ENCODE measurements around the gene F8.
A peak's percentile ranks its signal among the peaks of the same experiment; 100 is the strongest.
"Not testable (repeated sequence)": the region's sequence is repeated elsewhere in the genome, so short reads cannot be mapped to it uniquely, and the experiment has no call there.

Gene F8

GRCh38 chrX:155028877-155029291 is 6.4 kb upstream of the F8 start:
- no peak for DNase-seq

- no peak for DNase-seq
Measured at GRCh38 chrX:155028129-155028528, 5.6 kb upstream of the F8 start.

GRCh38 chrX:155027509-155028066 is 5.1 kb upstream of the F8 start:
- DNase-seq = no peak

GRCh38 chrX:155026727-155027508 is 4.4 kb upstream of the F8 start, which contains the start of gene FUNDC2:
FUNDC2 (plus strand) TSS chrX:155026844; CDS start chrX:155026939, 95 bp downstream.
- DNase-seq = peak; percentile 91

- DNase-seq = no peak
Measured at GRCh38 chrX:155026420-155026726, 3.9 kb upstream of the F8 start.

- DNase-seq = no peak
Measured at GRCh38 chrX:155023907-155024833, 1.6 kb upstream of the F8 start.

GRCh38 chrX:155020591-155020990 is 1.9 kb downstream of the F8 start:
- DNase-seq = no peak

GRCh38 chrX:155009994-155010472 is 12.5 kb downstream of the F8 start:
- no peak for DNase-seq

- not testable (repeated sequence) for DNase-seq
Measured at GRCh38 chrX:155008578-155008977, 13.9 kb downstream of the F8 start.

- not testable (repeated sequence) for DNase-seq
Measured at GRCh38 chrX:155006913-155007671, 15.4 kb downstream of the F8 start.

- DNase-seq = not testable (repeated sequence)
Measured at GRCh38 chrX:155006379-155006778, 16.1 kb downstream of the F8 start.

GRCh38 chrX:155005190-155005589 is 17.3 kb downstream of the F8 start:
- no peak for DNase-seq

GRCh38 chrX:155001873-155002272 is 20.6 kb downstream of the F8 start:
- DNase-seq = no peak

- no peak for DNase-seq
Measured at GRCh38 chrX:155000841-155001240, 21.7 kb downstream of the F8 start.

GRCh38 chrX:154998204-154998880 is 24.2 kb downstream of the F8 start:
- no peak for DNase-seq

GRCh38 chrX:154991476-154991875 is 31.0 kb downstream of the F8 start:
- no peak for DNase-seq

- no peak for DNase-seq
Measured at GRCh38 chrX:154991039-154991438, 31.5 kb downstream of the F8 start.

GRCh38 chrX:154990496-154990895 is 32.0 kb downstream of the F8 start:
- DNase-seq = no peak

GRCh38 chrX:154988719-154989118 is 33.8 kb downstream of the F8 start:
- DNase-seq = no peak

- no peak for DNase-seq
Measured at GRCh38 chrX:154987940-154988339, 34.6 kb downstream of the F8 start.

- no peak for DNase-seq
Measured at GRCh38 chrX:154986826-154987575, 35.5 kb downstream of the F8 start.

GRCh38 chrX:154981116-154981411 is 41.5 kb downstream of the F8 start:
- no peak for DNase-seq
